HG02678 (cell line): ENCODE measurements around the gene OTUB1.
"Not testable (repeated sequence)": the region's sequence is repeated elsewhere in the genome, so short reads cannot be mapped to it uniquely, and the experiment has no call there.

ENCODE experiments used
- ATAC-seq: cut with Tn5 transposase; IDR thresholded peaks from one replicate; pipeline ENCODE4 v1.9.1; 2021; ENCODE audit warnings: mild to moderate bottlenecking, moderate library complexity; ENCODE audit not compliant: unreplicated experiment

Gene OTUB1

DNA sequence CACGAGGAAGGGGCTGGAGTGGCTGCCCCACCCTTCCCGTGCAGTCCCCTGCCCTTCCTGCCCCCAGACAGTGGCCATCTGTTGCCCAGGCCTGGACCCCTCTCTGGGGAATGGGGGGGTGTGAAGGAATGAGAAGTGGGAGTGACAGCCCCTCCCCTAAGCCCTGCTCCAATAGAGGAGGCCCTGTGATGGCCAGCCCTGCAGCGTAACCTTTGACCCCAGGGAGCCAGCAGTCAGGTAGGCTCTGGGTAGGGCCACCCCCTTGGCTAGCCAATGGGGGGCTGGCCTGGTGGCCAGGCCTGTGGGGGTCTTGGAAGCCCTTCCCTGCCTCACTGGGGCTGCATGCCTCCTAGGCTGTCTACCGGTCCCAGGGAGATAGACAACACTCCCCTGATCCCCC, 56.1 kb downstream of the OTUB1 start:
- no peak for ATAC-seq

DNA sequence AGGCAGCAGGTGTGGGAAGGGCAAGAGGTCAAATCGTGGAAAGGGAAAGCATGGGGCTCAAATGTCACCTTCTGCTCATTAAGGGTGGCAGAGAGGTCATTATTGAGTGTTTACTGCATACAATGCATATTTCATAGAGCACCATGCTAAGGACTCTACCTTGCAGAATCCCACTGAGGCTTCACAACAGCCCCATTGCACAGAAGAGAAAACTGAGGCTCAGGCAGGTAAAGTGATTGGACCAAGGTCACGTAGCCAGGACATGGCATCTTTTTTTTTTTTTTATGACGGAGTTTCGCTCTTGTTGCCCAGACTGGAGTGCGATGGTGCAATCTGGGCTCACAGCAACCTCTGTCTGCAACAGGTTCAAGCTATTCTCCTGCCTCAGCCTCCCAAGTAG, 57.3 kb downstream of the OTUB1 start:
- ATAC-seq: no peak

DNA sequence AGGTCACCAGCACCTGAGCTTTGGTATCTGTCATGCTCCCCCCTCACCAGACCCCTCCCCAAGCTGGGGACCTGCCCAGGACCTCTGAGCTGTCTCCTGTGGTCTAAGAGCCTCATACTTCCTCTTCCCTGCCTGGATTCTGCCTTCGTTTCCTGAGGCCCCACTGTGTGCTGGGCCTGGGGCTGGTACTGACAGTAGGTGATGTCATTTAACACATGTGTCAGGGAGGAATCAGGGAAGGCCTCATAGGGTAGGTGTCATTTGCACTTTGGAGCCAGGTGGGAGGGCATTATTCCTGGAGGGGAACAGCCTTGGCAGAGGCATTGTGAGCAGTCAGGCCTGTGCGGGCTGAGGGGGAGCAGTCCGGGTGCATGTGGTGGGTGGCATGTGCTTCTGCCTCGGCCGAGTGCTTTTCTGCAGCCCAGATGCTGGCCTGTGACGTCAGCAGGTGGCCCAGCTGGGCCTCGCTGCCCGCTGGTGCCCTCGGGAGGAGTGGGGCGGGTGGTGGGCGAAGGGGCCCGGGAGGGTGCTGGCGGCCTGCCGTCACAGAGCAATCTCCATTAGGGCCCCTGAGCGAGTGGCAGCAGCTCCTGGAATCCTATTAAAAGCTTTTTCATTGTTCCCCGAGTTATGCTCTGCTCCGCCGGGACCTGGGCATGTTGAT, 58.6 kb downstream of the OTUB1 start:
- ATAC-seq: no peak

DNA sequence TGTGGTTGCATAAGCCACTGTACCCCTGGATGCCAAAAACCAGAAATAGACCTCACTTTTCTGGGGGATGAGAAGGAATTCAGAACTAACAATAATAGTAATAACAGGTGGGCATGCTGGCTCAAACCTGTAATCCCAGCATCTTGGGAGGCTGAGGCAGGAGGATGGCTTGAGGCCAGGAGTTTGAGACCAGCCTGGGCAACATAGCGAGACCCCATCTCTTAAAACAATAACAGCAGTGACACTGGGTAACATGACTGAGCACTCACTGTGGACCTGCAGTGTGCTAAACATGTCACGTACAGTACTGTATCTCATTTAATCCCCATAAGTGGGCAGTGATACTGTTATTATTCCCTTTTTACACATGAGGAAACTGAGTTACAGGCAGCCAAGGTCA, 59.5 kb downstream of the OTUB1 start:
- no peak for ATAC-seq

DNA sequence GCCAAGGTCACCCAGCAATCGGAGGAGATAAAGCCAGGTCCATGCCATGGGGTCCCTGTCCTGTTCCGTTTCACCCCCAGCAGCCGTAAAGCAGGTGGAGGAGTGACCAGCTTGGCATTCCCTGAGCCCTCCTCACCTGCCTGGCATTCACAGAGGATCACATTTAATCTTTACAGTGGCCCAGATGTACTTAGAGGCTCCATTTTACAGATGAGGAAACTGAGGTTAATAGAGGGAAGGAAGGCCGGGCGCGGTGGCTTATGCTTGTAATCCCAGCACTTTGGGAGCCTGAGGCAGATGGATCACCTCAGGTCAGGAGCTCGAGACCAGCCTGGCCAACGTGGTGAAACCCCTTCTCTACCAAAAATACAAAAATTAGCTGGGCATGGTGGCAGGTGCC, 61.1 kb downstream of the OTUB1 start:
- not testable (repeated sequence) for ATAC-seq
